Body of pancreas (tissue), 4 donors: ENCODE data around the gene ASCC3. TPM values are rescaled to one million over a fixed set of nuclear protein-coding genes. Genes with fewer than 3 reads are reported as not detected.
A peak's percentile ranks its signal among the peaks of the same experiment; 100 is the strongest.

Experiments
- ATAC-seq: fragments of 150-250 bp; one replicate; pipeline ENCODE4 v1.9.1; 2016
- DNase-seq, 4 donors: peaks; one replicate each; pipeline ENCODE4 v3.0.0-alpha.2; 2019
- H3K27ac ChIP-seq, 4 donors: fragments of 200-600 bp; sonication (generic); 1 replicate in 3 of 4; 2 replicates in 1 of 4; pipeline versions ENCODE4 v1.5.1 to v1.6.1; 2016 to 2019; ENCODE audit warnings: mild to moderate bottlenecking in 1 of 4, mixed read lengths in 1 of 4, moderate library complexity in 1 of 4
- H3K27me3 ChIP-seq, 2 donors: fragments of 200-600 bp; sonication (generic); one replicate each; pipeline ENCODE4 v1.6.0; 2016; ENCODE audit warnings: mild to moderate bottlenecking in 1 of 2
- H3K36me3 ChIP-seq, 2 donors: fragments of 200-600 bp; sonication (generic); replicated peaks in 1 of 2; 2 replicates each; pipeline ENCODE4 v1.5.1; 2016; ENCODE audit warnings: low read depth in 2 of 2; ENCODE audit not compliant: insufficient read depth in 1 of 2
- H3K4me1 ChIP-seq: fragments of 200-600 bp; sonication (generic); one replicate; pipeline ENCODE4 v1.6.0; 2016
- H3K4me3 ChIP-seq, 2 donors: fragments of 200-600 bp; sonication (generic); 1 replicate in 1 of 2; 2 replicates in 1 of 2; pipeline ENCODE4 v1.5.1; 2016 to 2019
- H3K9me3 ChIP-seq, 3 donors: fragments of 200-600 bp; sonication (generic); 1 replicate in 2 of 3; 2 replicates in 1 of 3; pipeline ENCODE4 v1.5.1; 2016
- POLR2A ChIP-seq, 3 donors: fragments of 450-650 bp; IDR thresholded peaks; one replicate each; pipeline ENCODE4 v1.6.1; 2016; ENCODE audit warnings: antibody characterized with exemption in 3 of 3, mild to moderate bottlenecking in 2 of 3
- WGBS, 2 donors: methylation state at CpG; one replicate each; pipeline ENCODE4 v1.1.5; 2017; 5-methylcytosine and 5-hydroxymethylcytosine counted together
- intact Hi-C: fragments of 100-400 bp; cut with DNase I; formaldehyde crosslinking; loops from one replicate; pipeline ENCODE4 v1.15.1; 2023
- total RNA-seq, 2 donors: library from RNA; depleted of rRNA; stranded (reverse); fragments of >200 nt; gene quantifications; one replicate each; pipeline ENCODE4 v1.1.0, GENCODE V29; 2016
- TF ChIP-seq, protein P1 (sequence below), 7 experiments: fragments of 450-650 bp in 4 of 7; fragments of 200-600 bp in 3 of 7; sonication (generic) in 3 of 7; IDR thresholded peaks; one replicate each; pipeline ENCODE4 v1.5.1; 2016 to 2019; ENCODE audit warnings: antibody characterized with exemption in 7 of 7

ASCC3 gene
- total RNA-seq, 2 donors from 2014 or later = 16.8 to 26.5 TPM

DNA sequence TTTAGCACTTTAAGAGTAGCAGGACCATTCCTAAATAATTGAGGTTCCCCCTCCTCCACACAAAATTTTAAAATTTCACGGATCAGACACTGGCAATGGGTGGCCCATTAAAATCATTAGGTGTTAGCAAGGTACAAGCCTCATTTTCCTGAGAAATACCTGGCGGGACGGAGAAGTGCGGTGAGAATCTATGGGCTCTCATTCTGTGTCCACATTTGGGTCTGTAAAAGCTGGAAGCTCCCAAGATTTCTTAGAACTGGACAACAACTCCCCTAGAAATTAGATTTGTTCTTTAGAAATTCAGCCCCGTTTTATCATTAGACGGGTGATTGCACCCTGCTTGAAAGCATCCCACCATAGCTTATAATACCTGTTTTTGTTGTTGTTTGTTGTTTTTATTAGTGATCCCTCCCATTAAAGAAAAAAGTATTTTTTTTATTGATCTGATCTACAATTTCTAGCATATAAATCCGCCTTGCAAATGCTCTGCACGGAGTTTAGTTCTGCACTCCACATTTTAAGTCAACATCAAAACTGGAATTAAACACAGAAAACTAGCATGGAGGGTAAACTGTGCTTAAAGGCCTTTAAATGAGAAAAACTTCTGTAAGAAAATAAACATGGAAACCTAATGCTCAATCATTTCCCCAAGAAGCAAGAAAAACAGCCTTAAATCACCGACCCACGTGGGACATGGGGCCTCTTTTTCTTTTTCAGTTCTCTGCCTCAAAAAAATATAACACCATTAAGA is 422.1 kb downstream of the ASCC3 start:
- H3K4me3 ChIP-seq = no peak overlapping the region

More for the DNA sequence above, 422.1 kb downstream of the ASCC3 start:
- DNase-seq (no peak), ATAC-seq (no peak)
- H3K27me3 ChIP-seq = peaks cover 0 to 30% of the 10 kb centered on the region in 2 donors
- peak overlapping the region; percentile 43 to 93 (median 82) for H3K27ac ChIP-seq
- 39 to 54% methylated on average over 10 of the region's 10 CpGs for WGBS, 2 donors
- no peaks in the 10 kb centered on the region for H3K9me3 ChIP-seq
- TF ChIP-seq, protein P1, sequence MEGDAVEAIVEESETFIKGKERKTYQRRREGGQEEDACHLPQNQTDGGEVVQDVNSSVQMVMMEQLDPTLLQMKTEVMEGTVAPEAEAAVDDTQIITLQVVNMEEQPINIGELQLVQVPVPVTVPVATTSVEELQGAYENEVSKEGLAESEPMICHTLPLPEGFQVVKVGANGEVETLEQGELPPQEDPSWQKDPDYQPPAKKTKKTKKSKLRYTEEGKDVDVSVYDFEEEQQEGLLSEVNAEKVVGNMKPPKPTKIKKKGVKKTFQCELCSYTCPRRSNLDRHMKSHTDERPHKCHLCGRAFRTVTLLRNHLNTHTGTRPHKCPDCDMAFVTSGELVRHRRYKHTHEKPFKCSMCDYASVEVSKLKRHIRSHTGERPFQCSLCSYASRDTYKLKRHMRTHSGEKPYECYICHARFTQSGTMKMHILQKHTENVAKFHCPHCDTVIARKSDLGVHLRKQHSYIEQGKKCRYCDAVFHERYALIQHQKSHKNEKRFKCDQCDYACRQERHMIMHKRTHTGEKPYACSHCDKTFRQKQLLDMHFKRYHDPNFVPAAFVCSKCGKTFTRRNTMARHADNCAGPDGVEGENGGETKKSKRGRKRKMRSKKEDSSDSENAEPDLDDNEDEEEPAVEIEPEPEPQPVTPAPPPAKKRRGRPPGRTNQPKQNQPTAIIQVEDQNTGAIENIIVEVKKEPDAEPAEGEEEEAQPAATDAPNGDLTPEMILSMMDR (IDR thresholded peaks at IDR 0.05) = no peak
- no peak for TF ChIP-seq POLR2A (IDR thresholded peaks at IDR 0.05)
- H3K36me3 ChIP-seq = no peaks in the 10 kb centered on the region
- peaks cover 27% of the 10 kb centered on the region for H3K4me1 ChIP-seq
- intact Hi-C loops = no loop called here
